LNCAP (cell line): ENCODE results near the gene ZBED2.

Source experiments
- TF ChIP-seq, protein P1 (sequence below): fragments of 450-650 bp; IDR thresholded peaks from 2 replicates; pipeline ENCODE4 v1.5.1; 2017; ENCODE audit warnings: mild to moderate bottlenecking

ZBED2 gene

DNA sequence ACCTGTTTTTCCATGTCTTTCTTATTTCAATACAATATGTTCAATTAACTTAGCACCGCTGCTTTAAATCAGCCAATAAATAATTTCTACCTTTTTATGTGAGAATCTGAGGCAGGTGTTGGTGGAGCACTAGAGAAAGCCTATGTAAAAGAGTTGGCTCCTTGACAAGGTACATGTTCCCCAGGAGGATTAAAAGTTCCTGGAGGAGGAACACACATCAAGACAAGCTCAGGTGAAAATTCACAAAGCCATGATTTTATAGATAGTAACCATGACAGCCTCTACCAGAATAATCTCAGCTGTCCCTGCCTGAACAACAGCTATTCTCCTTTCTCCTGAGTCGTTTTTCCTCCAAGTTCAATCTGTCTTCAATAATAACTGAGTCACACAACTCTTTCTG, 3.4 kb upstream of the ZBED2 start:
- TF ChIP-seq, protein P1, sequence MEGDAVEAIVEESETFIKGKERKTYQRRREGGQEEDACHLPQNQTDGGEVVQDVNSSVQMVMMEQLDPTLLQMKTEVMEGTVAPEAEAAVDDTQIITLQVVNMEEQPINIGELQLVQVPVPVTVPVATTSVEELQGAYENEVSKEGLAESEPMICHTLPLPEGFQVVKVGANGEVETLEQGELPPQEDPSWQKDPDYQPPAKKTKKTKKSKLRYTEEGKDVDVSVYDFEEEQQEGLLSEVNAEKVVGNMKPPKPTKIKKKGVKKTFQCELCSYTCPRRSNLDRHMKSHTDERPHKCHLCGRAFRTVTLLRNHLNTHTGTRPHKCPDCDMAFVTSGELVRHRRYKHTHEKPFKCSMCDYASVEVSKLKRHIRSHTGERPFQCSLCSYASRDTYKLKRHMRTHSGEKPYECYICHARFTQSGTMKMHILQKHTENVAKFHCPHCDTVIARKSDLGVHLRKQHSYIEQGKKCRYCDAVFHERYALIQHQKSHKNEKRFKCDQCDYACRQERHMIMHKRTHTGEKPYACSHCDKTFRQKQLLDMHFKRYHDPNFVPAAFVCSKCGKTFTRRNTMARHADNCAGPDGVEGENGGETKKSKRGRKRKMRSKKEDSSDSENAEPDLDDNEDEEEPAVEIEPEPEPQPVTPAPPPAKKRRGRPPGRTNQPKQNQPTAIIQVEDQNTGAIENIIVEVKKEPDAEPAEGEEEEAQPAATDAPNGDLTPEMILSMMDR: no peak

DNA sequence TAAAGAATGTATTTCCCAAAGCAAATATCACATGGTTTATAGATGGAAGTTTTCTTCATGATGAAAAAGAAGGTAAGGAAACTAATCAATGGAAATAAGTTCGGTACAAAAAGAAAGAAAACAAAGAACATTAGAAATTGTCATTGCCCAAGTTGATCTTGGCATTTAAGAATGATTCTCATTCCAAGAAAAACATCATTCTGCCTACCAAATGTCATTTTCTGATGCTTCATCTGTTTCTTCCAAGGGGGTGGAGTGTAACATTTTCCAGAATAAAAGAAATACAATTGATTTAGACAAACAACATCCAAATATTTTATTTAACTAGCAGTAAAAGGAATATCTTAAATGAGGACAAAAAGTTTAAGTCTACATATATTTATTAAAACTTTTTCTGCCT, 3.0 kb upstream of the ZBED2 start:
- TF ChIP-seq, protein P1: no peak

DNA sequence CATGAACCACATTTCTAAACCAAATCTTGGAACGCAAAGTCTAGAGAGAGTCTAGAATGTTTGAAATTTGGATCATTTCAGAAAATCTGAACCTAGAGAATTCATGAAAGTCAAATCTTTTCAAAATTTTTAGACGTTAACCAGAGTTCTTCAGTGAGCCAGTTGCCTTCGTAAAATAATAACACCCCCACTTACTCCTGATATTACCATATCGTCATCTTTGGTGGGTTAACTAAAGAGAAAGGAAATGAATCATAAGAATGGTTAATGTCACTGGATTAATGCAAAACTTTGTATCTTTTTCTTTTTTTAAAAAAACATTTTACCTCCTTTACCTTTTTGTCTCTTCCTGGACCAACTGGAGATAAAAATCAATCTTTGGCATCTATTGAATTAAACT, 1.2 kb upstream of the ZBED2 start:
- TF ChIP-seq, protein P1: no peak

DNA sequence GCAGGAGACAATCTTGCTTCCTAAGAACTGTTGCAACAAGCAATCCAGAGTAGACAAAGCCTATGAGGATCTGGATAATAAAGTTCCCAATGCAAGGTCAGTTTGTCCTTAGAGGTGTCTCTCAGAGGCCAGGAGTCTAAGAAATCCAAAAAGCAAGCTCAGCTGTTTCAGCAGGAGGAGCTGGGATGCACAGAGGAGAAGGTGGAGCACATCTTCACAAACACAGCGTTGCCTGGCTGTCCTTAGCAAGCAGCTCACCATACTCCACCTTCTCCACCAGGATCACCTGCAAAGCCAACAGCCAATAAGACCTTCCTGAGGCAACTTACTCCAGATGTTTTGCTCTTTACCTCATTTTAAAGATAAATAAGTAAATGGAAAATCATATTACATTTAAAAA, 365 bp downstream of the ZBED2 start:
- TF ChIP-seq, protein P1: no peak

DNA sequence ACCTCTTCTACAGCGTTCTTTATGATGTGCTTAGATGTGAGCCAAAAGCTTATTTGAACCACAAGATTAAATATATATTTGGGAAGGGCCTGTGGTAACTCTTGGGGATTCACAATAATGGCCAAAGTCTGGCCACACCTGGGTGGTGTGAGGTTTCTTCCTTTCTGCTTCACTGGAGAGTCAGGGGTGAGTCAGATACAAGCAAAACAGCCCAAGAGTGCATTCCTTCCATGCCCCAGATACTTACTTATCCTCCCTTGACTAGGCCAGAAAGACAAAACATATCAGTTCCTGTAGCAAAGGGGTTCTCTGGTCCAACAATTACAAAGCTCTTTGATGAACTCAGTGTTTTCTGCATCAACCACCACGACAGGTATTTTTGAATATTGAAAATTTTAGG, 941 bp downstream of the ZBED2 start:
- TF ChIP-seq, protein P1: no peak

DNA sequence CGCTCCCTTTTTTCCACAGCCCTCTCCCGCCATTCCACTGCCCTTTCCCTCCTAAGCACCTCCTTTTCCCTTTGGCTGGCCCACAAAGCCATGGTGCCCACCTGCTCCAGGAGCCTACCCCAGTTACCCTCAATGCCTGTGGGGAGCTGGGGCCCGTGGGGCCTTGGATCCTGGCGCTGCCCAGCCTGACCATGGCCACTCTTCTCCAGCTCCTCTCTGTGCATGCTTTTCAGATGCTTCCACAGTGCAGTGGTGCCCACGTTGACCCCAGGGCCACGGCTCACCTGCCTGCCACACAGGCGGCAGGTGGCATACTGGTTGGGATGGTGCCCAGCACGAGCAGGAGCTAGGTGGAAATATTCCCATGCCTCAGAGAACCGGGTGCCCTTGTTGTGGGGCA, 1.5 kb downstream of the ZBED2 start:
- TF ChIP-seq, protein P1: no peak

DNA sequence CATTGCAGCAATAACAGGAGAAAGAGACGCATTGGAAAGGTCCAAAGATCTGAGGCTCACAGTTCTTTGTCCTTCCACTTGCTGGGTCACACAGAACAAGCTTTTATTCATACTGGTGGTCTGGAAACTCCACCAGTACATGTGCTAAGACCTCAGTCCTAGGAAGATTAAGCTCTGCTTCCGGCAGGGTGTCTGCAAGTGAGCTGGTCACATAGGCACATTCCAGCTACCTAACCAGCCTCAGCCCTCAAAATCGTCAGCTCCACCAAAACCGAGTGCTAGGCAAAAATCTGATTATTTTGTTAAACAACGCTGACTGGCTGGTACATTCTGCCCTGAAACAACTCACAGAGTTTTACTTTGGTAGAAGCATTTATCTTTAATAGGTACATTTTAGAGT, 2.2 kb downstream of the ZBED2 start:
- TF ChIP-seq, protein P1: no peak

DNA sequence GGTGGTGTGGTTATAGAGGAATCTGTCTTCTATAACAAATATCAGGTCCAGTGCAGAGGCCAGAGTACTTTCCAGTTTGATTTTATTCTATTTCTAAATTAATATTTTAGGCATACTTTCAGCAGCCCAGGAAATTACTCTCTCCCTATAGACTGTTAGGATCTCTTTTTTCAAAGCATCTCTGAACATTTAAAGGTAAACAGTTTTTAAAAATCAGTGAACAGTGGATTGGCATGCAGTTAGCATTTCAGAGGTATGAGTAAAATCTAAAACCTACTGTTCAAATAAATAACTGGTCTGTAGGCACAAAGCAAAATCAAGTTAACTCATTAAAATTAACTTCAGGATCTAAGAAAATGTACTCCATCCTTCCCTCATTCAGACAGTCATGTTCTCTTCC, 3.0 kb downstream of the ZBED2 start:
- TF ChIP-seq, protein P1: no peak
